Activated CD8-positive, alpha-beta memory T cell treated with anti-CD3 and anti-CD28 coated beads, Interleukin-2, amount 50 U/mL, for 48 hours (primary cell): Measurements from ENCODE around the gene FADS6.
"Not testable (repeated sequence)": the region's sequence is repeated elsewhere in the genome, so short reads cannot be mapped to it uniquely, and the experiment has no call there.

Experiments
- DNase-seq: peaks from one replicate; pipeline ENCODE4 v3.0.0-alpha.2; 2020

Gene FADS6

DNA sequence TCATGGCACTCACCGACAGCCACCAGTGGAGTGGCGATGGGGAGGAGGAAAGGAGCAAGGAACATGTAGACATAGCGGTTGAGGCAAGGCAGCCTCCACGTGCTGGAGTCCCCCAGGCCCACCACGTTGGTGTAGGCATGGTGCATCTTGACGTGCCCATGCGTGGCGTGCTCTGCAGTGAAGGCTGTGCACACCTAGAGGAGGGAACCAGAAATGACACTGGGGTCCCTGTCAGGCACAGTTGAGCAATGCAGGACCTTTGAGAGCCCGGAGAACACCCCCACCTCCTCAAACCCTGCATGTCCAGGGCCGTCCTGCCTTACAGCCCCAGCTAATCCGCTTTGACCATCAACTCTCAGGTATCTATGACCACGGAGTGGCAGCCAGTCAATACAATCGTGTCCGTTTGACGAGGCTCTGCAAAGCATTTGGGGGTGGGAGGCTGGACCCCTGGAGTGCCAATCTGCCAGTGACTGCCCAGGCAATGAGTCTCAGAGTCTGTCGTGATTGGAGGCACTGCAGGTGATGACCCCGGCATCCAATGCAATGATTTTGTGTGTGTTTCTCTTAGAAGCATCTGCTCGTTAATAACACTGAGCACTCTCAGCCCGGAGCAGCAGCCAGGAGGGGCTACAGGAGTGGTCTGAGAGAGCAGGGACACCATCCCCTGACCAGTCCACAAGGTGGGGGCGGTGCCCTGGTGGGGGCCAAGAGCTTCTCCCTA lies 10.8 kb downstream of the FADS6 start:
- no peak for DNase-seq

DNA sequence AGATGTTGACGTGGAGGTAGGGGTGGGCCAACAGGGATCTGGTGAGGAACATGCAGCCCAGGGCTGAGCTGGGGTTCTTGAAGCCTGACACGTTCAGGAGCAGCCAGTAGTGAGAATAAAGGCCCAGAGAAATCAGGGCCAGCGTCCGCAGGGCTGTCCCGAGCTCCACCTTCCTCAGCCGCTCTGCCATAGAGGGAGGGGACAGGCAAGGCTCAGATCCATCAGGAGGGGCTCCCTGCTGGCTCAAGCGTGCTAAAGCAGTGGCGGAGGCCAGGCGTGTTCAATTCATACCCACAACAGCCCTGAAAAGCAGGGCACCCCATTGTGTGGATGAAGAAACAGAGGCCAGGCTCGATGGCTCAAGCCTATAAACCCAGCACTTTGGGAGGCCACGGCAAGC lies 12.4 kb downstream of the FADS6 start:
- no peak for DNase-seq

DNA sequence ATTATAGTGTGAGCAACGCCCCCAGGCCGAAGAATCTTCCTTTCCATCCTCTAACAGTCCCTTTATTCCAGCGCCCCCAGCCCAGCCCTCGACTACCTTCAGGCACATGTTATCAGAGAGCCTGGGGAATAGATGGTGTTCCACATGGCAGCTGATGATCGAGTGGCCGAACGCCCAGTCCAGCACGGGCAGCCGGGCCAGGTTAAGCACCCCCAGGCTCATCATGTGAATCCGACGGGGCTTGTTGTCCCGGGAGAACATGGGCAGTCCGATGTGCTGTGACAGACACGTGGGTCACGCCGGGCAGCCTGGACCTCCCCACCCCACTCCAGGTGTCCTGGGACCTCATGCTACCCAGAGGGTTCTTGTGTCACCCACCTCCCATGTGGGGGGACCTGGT lies 14.1 kb downstream of the FADS6 start:
- DNase-seq: no peak

DNA sequence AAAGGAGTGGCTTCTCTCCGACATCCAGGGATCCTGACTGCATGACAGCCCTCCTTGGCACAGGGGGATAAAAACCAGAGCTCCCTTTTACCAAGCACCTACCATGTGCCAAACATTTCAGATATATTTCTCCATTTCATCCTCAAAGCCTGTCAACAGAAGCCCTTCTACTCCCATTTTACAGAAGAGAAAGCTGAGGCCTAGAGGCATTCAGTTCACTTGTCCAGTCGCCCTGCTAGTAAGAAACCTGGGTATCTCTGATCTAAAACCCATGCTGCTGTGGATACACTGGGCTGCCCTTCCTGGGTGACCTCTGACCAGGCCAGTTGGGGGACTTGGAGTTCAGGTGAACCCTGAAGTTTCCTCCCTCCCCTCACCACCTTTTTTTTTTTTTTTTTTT lies 14.8 kb downstream of the FADS6 start:
- no peak for DNase-seq

DNA sequence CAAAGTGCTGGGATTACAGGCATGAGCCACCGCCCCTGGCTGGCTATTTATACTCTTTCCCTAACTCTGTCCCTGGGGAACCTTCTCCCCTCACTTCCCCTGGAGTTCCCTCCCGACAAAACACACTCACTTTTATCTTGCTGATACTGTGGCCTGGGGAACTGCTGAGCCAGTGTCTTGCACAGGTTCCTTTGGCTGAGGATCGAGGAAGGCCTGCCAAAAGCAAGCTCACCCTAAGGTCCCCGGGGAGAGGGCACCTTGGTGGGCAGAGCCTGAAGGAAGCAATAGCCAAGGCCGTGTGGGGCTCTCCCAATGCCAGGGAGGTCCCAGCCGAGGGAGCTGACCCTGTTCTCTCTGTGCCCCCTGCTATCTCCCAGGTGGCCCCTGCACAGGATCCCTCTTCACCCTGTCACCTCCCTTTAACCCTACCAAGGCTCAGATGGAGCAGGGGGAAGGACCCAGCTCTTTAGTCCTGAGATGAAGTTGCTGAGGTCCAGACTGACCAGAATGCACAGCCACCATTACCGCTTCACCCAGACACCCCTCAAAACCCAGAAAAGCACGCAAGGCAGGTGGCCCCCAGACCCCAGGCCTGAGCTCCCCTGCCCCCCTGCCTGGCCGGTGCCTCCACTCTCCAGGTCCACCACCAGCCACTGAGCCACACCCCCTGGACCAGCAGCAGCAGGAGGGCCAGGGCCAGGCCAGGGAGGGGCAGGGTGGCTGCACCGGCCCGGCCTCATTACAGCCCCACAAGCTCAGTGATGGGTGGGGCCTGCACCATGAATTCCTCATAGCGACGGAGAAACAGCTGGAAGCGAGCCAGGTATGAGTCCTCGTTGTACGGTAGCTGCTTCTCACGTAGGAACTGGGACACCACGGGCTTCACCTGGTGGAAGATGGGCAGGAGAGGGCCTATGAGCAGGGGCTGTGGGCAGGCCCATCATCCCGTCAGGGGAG lies 15.6 kb downstream of the FADS6 start:
- no peak for DNase-seq

DNA sequence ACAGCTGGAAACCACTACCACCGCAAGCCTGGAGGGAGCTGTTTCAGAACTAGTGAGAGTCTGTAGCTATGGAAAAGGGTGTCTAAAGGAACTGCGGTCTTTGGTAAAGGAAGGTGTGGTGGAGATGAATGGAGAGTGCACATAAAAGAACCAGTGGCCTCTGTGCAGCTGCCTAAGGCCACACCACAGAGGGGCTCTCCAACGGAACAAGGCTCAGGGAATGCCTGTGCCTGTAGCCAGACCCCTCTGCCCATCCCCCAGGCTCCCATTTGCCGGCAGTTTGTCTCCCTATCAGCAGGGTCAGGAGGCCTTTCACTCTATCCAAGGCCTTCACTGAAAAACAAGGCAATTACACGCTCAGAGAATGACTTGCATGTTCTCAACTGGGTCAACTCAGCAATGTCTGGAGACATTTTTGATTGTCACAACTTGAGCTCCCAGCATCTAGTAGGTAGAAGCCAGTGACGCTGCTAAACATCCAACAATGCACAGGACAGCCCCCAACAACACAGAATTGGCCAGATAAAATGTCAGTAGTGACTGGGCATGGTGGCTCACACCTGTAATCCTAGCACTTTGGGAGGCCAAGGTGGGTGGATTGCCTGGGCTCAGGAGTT lies 17.3 kb downstream of the FADS6 start:
- no peak for DNase-seq

DNA sequence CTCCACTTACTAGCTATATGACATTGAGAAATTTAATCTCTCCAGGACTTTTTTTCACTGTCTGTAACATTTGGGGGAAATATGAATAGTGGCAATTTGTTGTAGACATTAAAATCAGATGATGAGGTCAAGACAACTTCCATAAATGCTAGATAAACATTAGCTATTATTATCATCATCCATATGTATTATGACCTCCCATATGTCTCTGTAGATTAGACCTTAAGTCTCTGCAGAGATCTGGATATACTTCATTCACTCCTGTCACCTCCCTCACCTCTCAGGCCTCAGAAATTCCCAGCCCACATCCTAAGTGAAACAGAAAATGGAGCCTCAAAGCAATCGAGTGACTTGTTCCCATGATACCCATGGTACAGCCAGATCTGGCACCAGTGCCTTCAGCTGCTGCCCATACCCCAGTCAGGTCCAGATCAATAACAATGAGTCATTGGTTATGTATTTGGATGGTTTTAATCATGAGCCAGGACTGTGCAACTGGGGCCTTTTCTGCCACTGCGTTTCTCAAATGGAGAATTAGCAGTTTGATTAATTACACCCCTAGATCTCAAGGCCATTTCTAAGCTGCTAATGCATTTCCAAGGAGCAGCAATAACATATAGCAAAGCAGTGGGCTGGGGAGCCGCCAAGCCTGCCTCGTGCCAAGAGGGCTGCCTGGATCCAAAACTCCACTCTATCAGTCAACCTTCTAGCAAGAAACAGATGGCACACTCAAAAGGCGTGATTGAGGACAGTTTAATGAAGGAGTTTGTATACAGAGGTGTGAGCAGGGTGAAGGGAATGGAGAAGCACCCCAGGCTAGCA lies 18.1 kb downstream of the FADS6 start:
- no peak for DNase-seq

DNA sequence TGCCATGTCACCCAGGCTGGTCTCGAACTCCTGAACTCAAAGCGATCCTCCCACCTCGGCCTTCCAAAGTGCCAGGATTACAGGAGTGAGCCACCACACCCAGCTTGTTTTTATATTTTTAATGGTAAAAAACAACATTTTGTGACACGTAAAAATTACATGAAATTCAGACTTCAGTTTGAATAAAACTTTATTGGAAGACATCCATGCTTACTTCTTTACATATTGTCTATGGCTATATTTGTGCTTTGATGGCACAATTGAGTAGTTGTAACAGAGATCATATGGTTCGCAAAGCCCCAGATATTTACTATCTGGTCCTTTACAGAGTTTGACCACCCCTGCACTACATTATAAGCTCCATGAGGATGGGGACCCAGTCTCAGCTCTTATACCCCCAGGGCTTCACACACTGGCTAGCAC lies 18.8 kb downstream of the FADS6 start:
- no peak for DNase-seq

DNA sequence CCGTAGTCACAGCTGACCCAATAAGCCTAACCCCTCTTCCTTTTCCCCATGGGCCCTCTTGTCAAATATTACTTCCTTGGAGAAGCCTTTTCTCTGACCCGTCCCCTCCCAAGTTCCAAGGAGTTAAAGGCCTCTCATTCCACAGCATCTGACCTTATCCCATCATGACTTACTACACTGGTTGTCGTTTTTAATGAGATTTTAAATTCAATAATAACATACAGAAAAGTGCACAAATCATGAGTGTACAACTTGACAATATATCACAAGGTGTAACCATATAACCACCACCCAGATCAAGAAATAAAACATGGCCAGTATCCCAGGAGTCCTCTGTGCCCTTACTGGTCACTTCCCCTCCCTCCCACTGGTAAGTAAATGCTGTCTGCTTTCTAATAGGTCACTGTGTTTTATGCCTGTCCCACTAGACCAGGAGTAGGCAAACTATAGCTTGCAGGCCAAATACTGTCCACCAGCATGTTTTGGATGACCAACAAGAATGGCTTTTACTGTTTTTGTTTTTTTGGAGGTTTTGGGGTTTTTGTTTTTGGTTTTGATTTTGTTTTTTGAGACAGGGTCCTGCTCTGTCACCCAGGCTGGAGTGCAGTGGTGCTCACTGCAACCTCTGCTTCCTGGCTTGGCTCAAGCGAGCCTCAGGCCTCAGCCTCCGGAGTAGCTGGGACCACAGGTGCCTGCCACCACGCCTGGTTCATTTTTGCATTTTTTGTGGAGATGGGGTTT lies 19.4 kb downstream of the FADS6 start:
- no peak for DNase-seq

DNA sequence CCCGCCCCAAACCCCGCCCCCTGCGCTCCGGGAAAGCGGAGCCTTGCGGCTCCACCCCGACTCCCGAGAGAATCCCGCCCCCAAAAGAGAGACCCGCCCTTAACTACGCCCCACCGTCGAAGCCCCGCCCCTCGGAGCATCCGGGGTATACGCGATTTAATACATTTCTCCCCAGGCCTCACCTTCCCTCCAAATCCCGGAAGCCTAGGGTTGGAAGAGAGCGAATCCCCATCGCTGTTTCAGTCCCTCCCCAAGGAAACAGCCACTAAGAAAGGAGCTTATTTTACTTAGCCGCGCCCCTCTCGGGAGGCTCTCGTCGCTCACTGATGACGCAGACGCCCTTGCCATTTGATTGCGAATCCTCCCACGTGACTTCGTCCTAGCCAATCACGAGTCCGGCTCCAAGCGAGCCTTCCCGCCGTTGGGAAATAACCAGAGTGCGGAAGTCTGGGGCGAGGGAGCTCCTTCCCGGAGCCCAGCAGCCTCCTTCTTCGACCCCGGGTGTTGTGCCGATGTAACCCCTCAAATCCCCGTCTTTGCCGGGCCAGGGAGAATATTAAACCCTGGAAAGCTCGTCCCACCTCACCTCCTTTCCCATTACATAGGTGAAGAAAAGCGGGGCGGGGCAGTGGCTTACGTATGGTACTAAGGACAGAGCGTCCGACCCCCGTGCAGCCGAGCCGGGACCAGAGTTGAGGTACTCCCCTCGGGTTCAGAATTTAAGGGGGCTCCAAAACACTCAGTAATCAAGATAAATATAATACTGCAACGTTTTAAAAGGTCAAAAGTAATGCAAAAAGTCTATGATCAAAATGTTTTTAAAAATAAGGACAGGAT lies 20.2 kb downstream of the FADS6 start:
- DNase-seq: peak; percentile 99

DNA sequence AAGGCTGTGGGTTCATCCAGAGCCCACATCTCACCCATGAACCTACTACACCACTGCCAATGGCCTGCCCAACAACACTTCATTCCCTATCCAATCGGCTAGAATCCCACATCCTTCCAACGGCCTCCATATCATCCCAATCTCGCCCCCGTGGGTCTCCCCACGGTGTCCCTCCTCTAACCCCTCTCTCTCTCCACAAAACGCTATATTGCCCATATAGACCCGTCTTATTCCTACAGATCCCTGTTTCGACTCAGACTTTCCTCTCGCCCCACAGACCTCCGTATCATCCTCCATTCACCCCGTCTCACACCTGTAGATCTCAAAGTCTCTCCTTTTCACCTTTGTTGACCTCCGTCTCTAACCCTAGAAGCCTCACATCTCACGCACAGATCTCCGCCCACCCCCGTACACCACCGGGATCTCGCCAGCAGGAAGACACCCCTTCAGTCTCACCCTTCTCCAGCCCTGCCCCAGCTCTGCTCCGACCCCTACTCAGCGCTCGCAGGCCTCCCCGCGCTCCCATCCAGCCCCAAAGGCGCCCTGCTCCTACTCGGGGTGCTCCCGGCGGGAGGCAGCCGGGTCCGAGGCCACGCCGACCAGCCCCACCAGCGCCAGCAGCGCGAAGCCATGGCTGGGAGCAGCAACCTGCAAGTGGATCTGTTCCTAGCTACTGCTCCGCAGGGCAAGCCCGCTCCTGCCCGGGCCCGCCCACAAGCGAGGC lies 21.0 kb downstream of the FADS6 start, which contains the start of gene FDXR:
FDXR (minus strand) TSS at position 682 of the 724 bp plus-strand sequence; CDS start at position 632, 50 bp downstream.
- DNase-seq: no peak

DNA sequence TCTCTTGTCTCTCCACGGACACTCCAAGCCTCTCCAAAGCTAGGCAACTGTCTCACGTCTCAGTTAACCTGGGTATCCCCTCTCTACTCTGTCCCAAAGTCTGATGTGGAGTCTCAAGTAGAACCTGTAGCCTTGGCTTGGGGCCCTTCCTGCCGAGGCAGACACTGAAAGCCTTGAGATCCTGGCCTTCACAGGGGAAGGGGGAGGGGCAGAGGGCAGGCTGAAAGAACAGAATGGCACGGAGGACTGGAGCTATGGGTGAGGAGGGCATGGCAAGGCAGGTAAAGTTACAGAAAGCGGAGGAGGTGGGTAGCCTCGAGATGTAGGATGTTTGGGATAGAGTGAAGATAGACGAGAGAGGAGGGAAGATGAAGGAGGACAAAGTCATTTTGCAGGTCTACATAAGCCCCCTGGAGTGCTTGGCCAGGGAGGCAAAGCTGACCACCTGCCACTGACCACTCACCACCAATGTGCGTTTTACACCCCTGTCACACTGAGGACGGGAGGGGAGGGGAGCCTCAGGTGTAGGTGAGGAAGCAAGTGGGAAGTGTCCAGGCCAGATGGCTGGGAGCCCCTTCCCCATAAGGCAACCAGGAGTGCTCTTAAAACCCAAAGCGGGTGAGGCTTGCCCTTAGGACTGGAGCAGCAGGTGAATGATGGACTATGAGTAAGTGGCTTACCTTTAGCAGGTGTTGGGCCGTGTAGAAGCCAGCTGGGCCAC lies 21.9 kb downstream of the FADS6 start:
- no peak for DNase-seq

DNA sequence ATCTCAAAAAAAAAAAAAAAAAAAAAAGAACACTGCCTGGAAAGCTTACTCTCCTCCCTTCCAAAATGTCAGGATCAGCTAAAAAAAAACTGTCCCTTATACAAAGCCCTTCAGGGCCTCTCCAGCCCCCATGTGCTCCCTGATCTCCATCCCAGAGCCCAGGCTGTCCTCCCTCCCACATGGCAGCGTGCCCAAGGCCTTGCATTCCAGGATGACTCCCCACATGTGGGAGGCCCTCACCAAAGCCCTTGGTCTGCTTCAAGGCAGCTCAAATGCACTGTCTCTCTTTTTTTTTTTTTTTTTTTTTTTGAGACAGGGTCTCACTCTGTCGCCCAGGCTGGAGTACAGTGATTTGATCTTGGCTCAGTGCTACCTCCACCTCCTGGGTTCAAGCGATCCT lies 22.9 kb downstream of the FADS6 start:
- no peak for DNase-seq

DNA sequence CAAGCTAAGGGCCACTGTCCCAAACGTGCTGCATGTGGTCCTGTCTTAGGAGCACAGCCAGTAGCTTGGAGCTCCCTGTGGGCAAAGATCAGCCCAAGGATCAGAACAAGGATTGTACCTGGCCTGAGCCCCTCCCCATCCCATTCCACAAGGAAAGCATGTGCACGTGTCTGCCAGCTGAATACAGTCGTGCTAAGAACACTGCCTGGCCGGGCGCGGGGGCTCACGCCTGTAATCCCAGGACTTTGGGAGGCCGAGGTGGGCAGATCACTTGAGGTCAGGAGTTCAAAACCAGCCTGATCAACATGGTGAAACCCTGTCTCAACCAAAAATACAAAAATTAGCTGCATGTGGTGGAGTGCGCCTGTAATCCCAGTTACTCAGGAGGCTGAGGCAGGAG lies 23.4 kb downstream of the FADS6 start:
- not testable (repeated sequence) for DNase-seq

DNA sequence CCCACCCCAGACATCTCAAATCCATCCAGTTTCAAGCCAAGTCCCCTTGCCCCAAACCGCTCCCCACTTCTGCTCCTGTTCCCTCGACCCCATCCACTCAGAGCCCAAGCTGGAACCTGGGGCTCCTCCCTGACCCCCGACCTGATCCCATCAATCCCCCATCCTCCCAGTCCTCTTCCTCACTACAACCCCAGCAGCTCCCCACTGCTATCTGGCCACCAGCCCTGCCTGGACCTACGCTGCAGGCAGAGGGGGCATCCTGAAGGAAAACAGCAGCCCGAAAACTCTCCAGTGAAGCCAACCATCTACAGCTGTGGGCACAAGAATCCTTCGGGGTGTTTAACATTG lies 24.6 kb downstream of the FADS6 start:
- no peak for DNase-seq

DNA sequence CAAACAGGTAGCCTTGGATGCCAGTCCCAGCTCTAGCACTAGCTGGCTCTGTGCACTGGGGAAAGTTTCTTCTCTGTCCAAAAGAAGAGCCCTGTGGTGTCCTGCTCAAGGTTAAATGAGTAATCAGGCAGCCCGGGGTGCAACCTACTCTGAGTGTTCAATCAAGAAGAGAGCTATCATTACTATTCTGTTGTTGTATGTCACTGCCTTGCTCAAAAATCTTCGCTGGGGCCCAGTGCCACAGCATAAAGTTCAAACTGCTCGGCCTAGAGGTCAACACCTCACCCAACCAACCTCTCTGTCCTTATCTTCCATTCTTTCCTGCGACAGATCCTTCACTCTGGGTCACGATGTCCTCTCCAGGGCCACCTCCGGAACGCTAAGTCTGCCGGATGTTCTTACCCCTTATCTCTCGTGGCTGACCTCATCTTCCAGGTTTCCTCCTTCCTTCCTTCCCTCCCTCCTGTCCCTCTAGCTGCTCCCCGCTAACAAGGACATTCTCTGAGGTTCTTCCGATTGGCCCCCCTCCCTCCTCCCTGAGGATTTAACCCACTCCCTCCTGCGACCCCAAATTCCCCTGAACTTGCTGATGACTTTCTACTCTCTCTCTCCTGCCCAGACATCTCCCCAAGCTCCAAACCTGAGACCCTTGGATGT lies 25.1 kb downstream of the FADS6 start:
- no peak for DNase-seq

DNA sequence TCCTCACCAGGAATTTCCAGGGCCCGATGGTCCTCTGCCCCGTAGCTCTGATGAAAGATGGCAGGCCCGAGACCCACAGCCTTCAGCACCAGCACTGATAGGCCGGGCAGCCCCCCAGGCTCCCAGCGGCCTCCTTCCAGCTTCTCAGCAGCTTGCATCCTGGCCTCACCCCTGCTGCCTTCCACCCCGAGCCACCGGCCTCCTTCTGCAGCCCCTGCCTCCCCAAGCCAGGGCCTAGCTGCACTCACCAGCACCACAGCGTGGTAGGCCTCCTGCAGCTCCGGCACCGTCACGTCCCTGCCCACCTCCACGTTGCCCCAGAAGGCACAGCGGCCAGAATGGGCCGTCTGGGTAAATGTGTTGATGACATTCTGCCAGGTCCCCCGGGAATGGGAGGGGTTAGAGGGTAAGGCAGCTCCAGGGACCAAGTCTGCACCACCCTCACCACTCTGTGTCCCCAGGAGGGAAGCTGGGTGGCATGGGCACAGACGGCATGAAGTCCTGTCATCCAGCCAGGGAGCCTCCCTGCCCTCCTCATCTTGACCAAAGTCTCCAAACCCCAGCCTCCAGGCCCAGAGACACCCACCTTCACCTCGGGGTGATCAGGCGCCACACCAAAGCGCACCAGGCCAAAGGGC lies 27.1 kb downstream of the FADS6 start:
- DNase-seq: no peak

DNA sequence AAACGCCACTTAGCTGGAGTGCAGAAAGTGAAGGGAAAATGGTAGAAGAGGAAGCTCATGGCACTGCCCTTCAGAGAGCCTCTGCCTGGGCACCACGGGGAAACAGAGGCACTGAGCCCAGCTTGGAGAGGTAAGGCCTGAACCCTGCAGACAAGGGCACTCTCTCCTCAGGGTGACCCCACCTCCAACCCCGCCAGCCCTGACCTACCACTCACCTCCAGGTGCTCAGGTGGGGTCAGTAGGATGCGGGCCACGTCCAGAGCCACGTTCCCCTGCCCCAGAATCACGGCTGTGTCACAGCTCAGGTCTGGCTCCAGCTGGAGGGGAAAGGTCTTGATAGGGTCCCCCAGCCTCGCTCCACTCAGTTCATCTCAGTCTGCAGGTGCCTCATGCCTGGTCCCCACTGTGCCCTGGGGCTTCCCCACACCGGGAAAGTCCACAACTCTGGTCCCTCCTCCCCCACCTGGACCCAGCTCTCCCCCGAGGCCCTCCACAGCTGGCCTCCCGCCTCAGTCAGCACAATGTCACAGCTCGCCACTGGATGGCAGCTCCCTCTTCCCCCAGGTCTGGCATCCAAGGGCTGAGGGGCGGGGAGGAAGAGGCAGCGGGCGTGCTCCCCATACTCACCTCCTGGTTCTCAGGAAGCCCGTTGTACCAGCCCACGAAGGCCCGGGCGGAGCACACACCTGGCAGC lies 27.8 kb downstream of the FADS6 start:
- DNase-seq: no peak
